Ovary (tissue), 3 donors: ENCODE measurements around the gene PRKCI.

Source experiments
- EP300 ChIP-seq: sonication (generic); formaldehyde crosslinking; IDR thresholded peaks from one replicate; pipeline ENCODE4 v1.6.1; 2017; ENCODE audit warnings: antibody characterized with exemption
- POLR2A ChIP-seq: fragments of 450-650 bp; IDR thresholded peaks from one replicate; pipeline ENCODE4 v1.6.1; 2017; ENCODE audit warnings: antibody characterized with exemption, mild to moderate bottlenecking, moderate library complexity
- TF ChIP-seq, protein P1 (sequence below), 3 donors: fragments of 450-650 bp in 2 of 3; fragments of 200-600 bp in 1 of 3; IDR thresholded peaks; one replicate each; pipeline versions ENCODE4 v1.5.1 to v1.8.0; 2016 to 2022; ENCODE audit warnings: antibody characterized with exemption in 3 of 3, mild to moderate bottlenecking in 1 of 3
- donor health status: DM: no; HTN: no; CAD: no.

DNA sequence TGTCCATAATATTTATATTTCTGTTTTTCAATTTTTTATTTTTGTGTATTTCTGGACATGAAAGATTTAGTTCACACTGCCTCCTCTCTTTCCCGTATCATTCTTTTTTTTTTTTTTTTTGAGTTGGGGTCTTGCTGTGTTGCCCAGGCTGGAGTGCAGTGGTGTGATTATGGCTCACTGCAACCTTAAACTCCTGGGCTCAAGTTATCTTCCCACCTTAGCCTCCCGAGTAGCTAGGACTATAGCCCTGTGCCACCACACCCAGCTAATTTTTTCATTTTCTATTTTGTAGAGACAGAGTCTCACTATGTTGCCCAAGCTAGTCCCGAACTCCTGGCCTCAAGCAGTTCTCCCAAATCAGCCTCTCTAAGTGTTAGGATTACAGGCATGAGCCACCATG lies 53.6 kb downstream of the PRKCI start:
- TF ChIP-seq, protein P1, sequence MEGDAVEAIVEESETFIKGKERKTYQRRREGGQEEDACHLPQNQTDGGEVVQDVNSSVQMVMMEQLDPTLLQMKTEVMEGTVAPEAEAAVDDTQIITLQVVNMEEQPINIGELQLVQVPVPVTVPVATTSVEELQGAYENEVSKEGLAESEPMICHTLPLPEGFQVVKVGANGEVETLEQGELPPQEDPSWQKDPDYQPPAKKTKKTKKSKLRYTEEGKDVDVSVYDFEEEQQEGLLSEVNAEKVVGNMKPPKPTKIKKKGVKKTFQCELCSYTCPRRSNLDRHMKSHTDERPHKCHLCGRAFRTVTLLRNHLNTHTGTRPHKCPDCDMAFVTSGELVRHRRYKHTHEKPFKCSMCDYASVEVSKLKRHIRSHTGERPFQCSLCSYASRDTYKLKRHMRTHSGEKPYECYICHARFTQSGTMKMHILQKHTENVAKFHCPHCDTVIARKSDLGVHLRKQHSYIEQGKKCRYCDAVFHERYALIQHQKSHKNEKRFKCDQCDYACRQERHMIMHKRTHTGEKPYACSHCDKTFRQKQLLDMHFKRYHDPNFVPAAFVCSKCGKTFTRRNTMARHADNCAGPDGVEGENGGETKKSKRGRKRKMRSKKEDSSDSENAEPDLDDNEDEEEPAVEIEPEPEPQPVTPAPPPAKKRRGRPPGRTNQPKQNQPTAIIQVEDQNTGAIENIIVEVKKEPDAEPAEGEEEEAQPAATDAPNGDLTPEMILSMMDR (IDR thresholded peaks at IDR 0.05), result no peak
- TF ChIP-seq POLR2A, result no peak
- no peak for TF ChIP-seq EP300
